ENCODE results near the gene OGT.

- TF ChIP-seq POLR2AphosphoS5 (IDR thresholded peaks at IDR 0.05) (no peak), POLR2A (IDR thresholded peaks at IDR 0.05; ENCODE audit: low read depth) (no peak)
- TF ChIP-seq, protein P1, sequence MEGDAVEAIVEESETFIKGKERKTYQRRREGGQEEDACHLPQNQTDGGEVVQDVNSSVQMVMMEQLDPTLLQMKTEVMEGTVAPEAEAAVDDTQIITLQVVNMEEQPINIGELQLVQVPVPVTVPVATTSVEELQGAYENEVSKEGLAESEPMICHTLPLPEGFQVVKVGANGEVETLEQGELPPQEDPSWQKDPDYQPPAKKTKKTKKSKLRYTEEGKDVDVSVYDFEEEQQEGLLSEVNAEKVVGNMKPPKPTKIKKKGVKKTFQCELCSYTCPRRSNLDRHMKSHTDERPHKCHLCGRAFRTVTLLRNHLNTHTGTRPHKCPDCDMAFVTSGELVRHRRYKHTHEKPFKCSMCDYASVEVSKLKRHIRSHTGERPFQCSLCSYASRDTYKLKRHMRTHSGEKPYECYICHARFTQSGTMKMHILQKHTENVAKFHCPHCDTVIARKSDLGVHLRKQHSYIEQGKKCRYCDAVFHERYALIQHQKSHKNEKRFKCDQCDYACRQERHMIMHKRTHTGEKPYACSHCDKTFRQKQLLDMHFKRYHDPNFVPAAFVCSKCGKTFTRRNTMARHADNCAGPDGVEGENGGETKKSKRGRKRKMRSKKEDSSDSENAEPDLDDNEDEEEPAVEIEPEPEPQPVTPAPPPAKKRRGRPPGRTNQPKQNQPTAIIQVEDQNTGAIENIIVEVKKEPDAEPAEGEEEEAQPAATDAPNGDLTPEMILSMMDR (IDR thresholded peaks at IDR 0.05) = no peak
These were observed 88.7 kb downstream of the OGT start for GRCh38 chrX:71621603-71622002.
